SK-N-SH (cell line): ENCODE results near the gene MAN2B2. TPM values are rescaled to one million over a fixed set of nuclear protein-coding genes. Genes with fewer than 3 reads are reported as not detected.

ENCODE experiments used
- CTCF ChIA-PET: fragments of 300-600, 350-600 bp; formaldehyde crosslinking; extraction: SDS; loops from one replicate; lab custom pipeline; 2021; lab: Yijun Ruan, JAX
- POLR2A ChIA-PET: fragments of 350-600 bp; sonication (Branson Sonifier 250); formaldehyde crosslinking; extraction: SDS; loops from one replicate; lab custom pipeline; 2020; ENCODE audit warnings: antibody characterized with exemption, inconsistent platforms; lab: Yijun Ruan, JAX
- DNase-seq: peaks from one replicate; pipeline ENCODE4 v3.0.0; 2012
- H2AFZ ChIP-seq: fragments of 200-600 bp; sonication (generic); 2 replicates; pipeline ENCODE4 v1.8.1; 2016; ENCODE audit warnings: antibody characterized with exemption, mild to moderate bottlenecking, low read depth
- H3F3A ChIP-seq: fragments of 200-600 bp; sonication (generic); replicated peaks from 2 replicates; pipeline ENCODE3; 2016; ENCODE audit warnings: antibody characterized with exemption, mild to moderate bottlenecking; ENCODE audit not compliant: insufficient read depth
- H3K27ac ChIP-seq, 2 experiments: fragments of 200-500 bp in 1 of 2; fragments of 200-600 bp in 1 of 2; sonication (Bioruptor generic) in 1 of 2; sonication (generic), shearing (Covaris generic) in 1 of 2; 2 replicates each; pipeline versions ENCODE4 v1.5.1 to v1.6.1; 2014 to 2016; ENCODE audit warnings: low read depth in 2 of 2, inconsistent platforms in 1 of 2, low read length in 1 of 2, mild to moderate bottlenecking in 1 of 2, mixed read lengths in 1 of 2
- H3K27me3 ChIP-seq: fragments of 200-600 bp; sonication (generic), shearing (Covaris generic); 2 replicates; pipeline ENCODE4 v1.6.1; 2016; ENCODE audit warnings: mixed run types; ENCODE audit not compliant: insufficient read depth
- H3K36me3 ChIP-seq, 2 experiments: fragments of 200-500 bp in 1 of 2; fragments of 200-600 bp in 1 of 2; sonication (Bioruptor generic) in 1 of 2; sonication (generic) in 1 of 2; replicated peaks in 1 of 2; 2 replicates each; pipeline versions ENCODE3 to v1.5.1; 2014 to 2016; ENCODE audit warnings: low read length in 1 of 2, mild to moderate bottlenecking in 1 of 2; ENCODE audit not compliant: insufficient read depth in 2 of 2, control insufficient read depth in 1 of 2
- H3K4me1 ChIP-seq, 2 experiments: fragments of 200-500 bp in 1 of 2; fragments of 200-600 bp in 1 of 2; sonication (Bioruptor generic) in 1 of 2; sonication (generic), shearing (Covaris generic) in 1 of 2; 2 replicates each; pipeline versions ENCODE4 v1.5.1 to v1.6.1; 2014 to 2016; ENCODE audit warnings: low read depth in 1 of 2, low read length in 1 of 2, mixed run types in 1 of 2; ENCODE audit not compliant: insufficient read depth in 2 of 2, control insufficient read depth in 1 of 2
- H3K4me2 ChIP-seq: fragments of 200-600 bp; sonication (generic), shearing (Covaris generic); 2 replicates; pipeline ENCODE4 v1.6.1; 2017; ENCODE audit warnings: mixed run types
- H3K4me3 ChIP-seq, 2 experiments: fragments of 200-500 bp in 1 of 2; fragments of 200-600 bp in 1 of 2; sonication (Bioruptor generic) in 1 of 2; sonication (generic), shearing (Covaris generic) in 1 of 2; 2 replicates each; pipeline versions ENCODE4 v1.5.1 to v1.8.1; 2014 to 2016; ENCODE audit warnings: low read depth in 2 of 2, inconsistent platforms in 1 of 2, low read length in 1 of 2, mild to moderate bottlenecking in 1 of 2, mixed read lengths in 1 of 2, moderate library complexity in 1 of 2
- H3K79me2 ChIP-seq: fragments of 200-600 bp; sonication (generic); 2 replicates; pipeline ENCODE4 v1.8.1; 2017; ENCODE audit warnings: mild to moderate bottlenecking; ENCODE audit not compliant: insufficient read depth
- H3K9ac ChIP-seq: fragments of 200-600 bp; sonication (generic); 2 replicates; pipeline ENCODE4 v1.6.1; 2017; ENCODE audit warnings: mixed run types
- H3K9me2 ChIP-seq: fragments of 200-600 bp; sonication (generic); 2 replicates; pipeline ENCODE4 v1.6.1; 2017; ENCODE audit warnings: mixed run types
- H3K9me3 ChIP-seq: fragments of 200-600 bp; sonication (generic); 2 replicates; pipeline ENCODE4 v1.6.1; 2017; ENCODE audit warnings: mixed run types, mild to moderate bottlenecking, moderate library complexity
- H4K20me1 ChIP-seq: fragments of 200-600 bp; sonication (generic); 2 replicates; pipeline ENCODE4 v1.6.1; 2017; ENCODE audit warnings: mild to moderate bottlenecking, mixed run types; ENCODE audit not compliant: insufficient read depth
- ELF1 ChIP-seq: IDR thresholded peaks from 2 replicates; pipeline ENCODE4 v1.4.0; 2012
- EP300 ChIP-seq, 2 experiments: IDR thresholded peaks; 2 replicates each; pipeline versions ENCODE4 v1.4.0 to v1.6.1; 2012; ENCODE audit warnings: borderline replicate concordance in 1 of 2, low read depth in 1 of 2, low read length in 1 of 2
- EZH2phosphoT487 ChIP-seq: fragments of 200-600 bp; sonication (generic); IDR thresholded peaks from 2 replicates; pipeline ENCODE4 v1.6.1; 2017; ENCODE audit warnings: low read depth, mixed run types, mild to moderate bottlenecking, antibody characterized with exemption, moderate library complexity, borderline replicate concordance
- FOXM1 ChIP-seq: IDR thresholded peaks from 2 replicates; pipeline ENCODE4 v1.4.0; 2012; ENCODE audit warnings: low read depth, mild to moderate bottlenecking
- GATA2 ChIP-seq: sonication (generic); formaldehyde crosslinking; IDR thresholded peaks from 2 replicates; pipeline ENCODE4 v1.5.0; 2020; ENCODE audit warnings: mild to moderate bottlenecking, missing genetic modification reagents
- IRF3 ChIP-seq: fragments of 150-350 bp; IDR thresholded peaks from 2 replicates; pipeline ENCODE4 v1.6.1; 2016; ENCODE audit warnings: mild to moderate bottlenecking, low read depth, low read length
- JUND ChIP-seq: IDR thresholded peaks from 2 replicates; pipeline ENCODE4 v1.4.0; 2012
- MEF2A ChIP-seq: IDR thresholded peaks from 2 replicates; pipeline ENCODE4 v1.4.0; 2012; ENCODE audit warnings: low read depth, borderline replicate concordance
- MXI1 ChIP-seq: IDR thresholded peaks from 2 replicates; pipeline ENCODE4 v1.6.1; 2012; ENCODE audit warnings: mild to moderate bottlenecking, low read depth, low read length, improper control_type of control experiment
- NFIC ChIP-seq: IDR thresholded peaks from 2 replicates; pipeline ENCODE4 v1.4.0; 2012; ENCODE audit warnings: borderline replicate concordance
- NRF1 ChIP-seq: IDR thresholded peaks from 2 replicates; pipeline ENCODE4 v1.6.1; 2012; ENCODE audit warnings: low read depth, mild to moderate bottlenecking, low read length
- PBX3 ChIP-seq: IDR thresholded peaks from 2 replicates; pipeline ENCODE4; 2012
- POLR2AphosphoS5 ChIP-seq: IDR thresholded peaks from 2 replicates; pipeline ENCODE4 v1.6.1; 2012; ENCODE audit warnings: low read depth, low read length
- RCOR1 ChIP-seq: fragments of 150-350 bp; IDR thresholded peaks from 2 replicates; pipeline ENCODE4 v1.6.1; 2017; ENCODE audit warnings: antibody characterized with exemption, low read length
- REST ChIP-seq: IDR thresholded peaks from 2 replicates; pipeline ENCODE4 v1.6.1; 2012; ENCODE audit warnings: mild to moderate bottlenecking, low read depth, low read length, moderate library complexity
- RFX5 ChIP-seq: IDR thresholded peaks from 2 replicates; pipeline ENCODE4 v1.6.1; 2012; ENCODE audit warnings: mild to moderate bottlenecking, improper control_type of control experiment, low read length
- RXRA ChIP-seq: IDR thresholded peaks from 2 replicates; pipeline ENCODE4 v1.4.0; 2012; ENCODE audit warnings: low read depth, mild to moderate bottlenecking, borderline replicate concordance
- SIN3A ChIP-seq: IDR thresholded peaks from 2 replicates; pipeline ENCODE4 v1.6.1; 2012; ENCODE audit warnings: low read depth, mild to moderate bottlenecking, low read length, moderate library complexity, borderline replicate concordance
- SMC3 ChIP-seq: IDR thresholded peaks from 2 replicates; pipeline ENCODE4 v1.6.1; 2012; ENCODE audit warnings: low read depth, low read length, improper control_type of control experiment
- TAF1 ChIP-seq: IDR thresholded peaks from 2 replicates; pipeline ENCODE4 v1.6.1; 2012; ENCODE audit warnings: low read depth, mild to moderate bottlenecking, low read length, moderate library complexity, borderline replicate concordance
- TCF12 ChIP-seq: IDR thresholded peaks from 2 replicates; pipeline ENCODE4 v1.4.0; 2012
- TEAD4 ChIP-seq: IDR thresholded peaks from 2 replicates; pipeline ENCODE4 v1.4.0; 2012; ENCODE audit warnings: mild to moderate bottlenecking, borderline replicate concordance; ENCODE audit not compliant: insufficient read depth
- WGBS: methylation state at CpG from one replicate; pipeline ENCODE4 v1.1.6; 2017; ENCODE audit warnings: low lambda C conversion rate; 5-methylcytosine and 5-hydroxymethylcytosine counted together
- polyA plus RNA-seq, 3 experiments: library from polyadenylated mRNA; depleted of rRNA; stranded (reverse); fragments of >200 nt; gene quantifications; 2 replicates each; pipeline ENCODE4 v1.2.3, GENCODE V29; 2012

Gene MAN2B2
- polyA plus RNA-seq, 1 of the 3 experiments (the other 2 are of a cell fraction): 24.9 TPM

GRCh38 chr4:6662591-6662990, 87.6 kb downstream of the MAN2B2 start:
- no peaks in the 10 kb centered on the region for H3K27me3 ChIP-seq
- no peak overlapping the region for H3K27ac ChIP-seq
- no peak for DNase-seq
- no peak overlapping the region for H3K4me3 ChIP-seq
- H3K4me1 ChIP-seq: peaks cover 0 to 3% of the 10 kb centered on the region in 2 experiments; a peak in 1 of 4 replicates
- no peaks in the 10 kb centered on the region for H3F3A ChIP-seq
- no peaks in the 10 kb centered on the region for H3K9me3 ChIP-seq
- H3K9ac ChIP-seq: no peak overlapping the region
- WGBS: 81% methylated on average over 3 of the region's 3 CpGs
- no peaks in the 10 kb centered on the region for H3K36me3 ChIP-seq
- no peak for TF ChIP-seq JUND
- no peak for TF ChIP-seq SIN3A
- TF ChIP-seq TEAD4: no peak
- no peak for TF ChIP-seq PBX3
- TF ChIP-seq ELF1: no peak
- no peak for TF ChIP-seq RFX5
- no peak for TF ChIP-seq TAF1
- TF ChIP-seq RXRA: no peak
- no peak for TF ChIP-seq RCOR1
- no peak for TF ChIP-seq SMC3
- no peak for TF ChIP-seq MXI1
- TF ChIP-seq IRF3: no peak
- no peak for TF ChIP-seq MEF2A
- no peak for TF ChIP-seq TCF12
- TF ChIP-seq FOXM1: no peak
- no peak overlapping the region for H3K4me2 ChIP-seq
- H3K9me2 ChIP-seq: no peaks in the 10 kb centered on the region
- H4K20me1 ChIP-seq: no peaks in the 10 kb centered on the region
- H3K79me2 ChIP-seq: no peaks in the 10 kb centered on the region
- CTCF ChIA-PET: interaction anchor here (1.0 to 4.1 kb wide), 2 partner anchors 12 to 102 kb away, joined by 3 to 25 read pairs; a partner anchor contains a TSS
- POLR2A ChIA-PET: interaction anchor here (0.6 to 1.1 kb wide), 2 partner anchors 15 to 31 kb away, joined by 3 read pairs; partner anchors contain the start of gene S100P
- H2AFZ ChIP-seq: no peak overlapping the region

- 81% methylated on average over 26 of the region's 55 CpGs for WGBS
- peak; percentile 49 for DNase-seq
- CTCF ChIA-PET: interaction anchor here (0.8 to 4.1 kb wide), 7 partner anchors 8 to 210 kb away, joined by 3 to 25 read pairs (median 4); a partner anchor contains a TSS
- Histone ChIP-seq H3K9me3 (no peaks in the 10 kb centered on the region), H3K36me3 (no peaks in the 10 kb centered on the region), H3K4me1 (peaks cover 0 to 3% of the 10 kb centered on the region in 2 experiments; a peak in 1 of 4 replicates), H3K4me2 (no peak overlapping the region), H4K20me1 (no peaks in the 10 kb centered on the region), H3K4me3 (no peak overlapping the region), H2AFZ (no peak overlapping the region), H3K79me2 (no peaks in the 10 kb centered on the region), H3K27me3 (no peaks in the 10 kb centered on the region), H3K9ac (no peak overlapping the region), H3F3A (peaks cover 6% of the 10 kb centered on the region), H3K27ac (no peak overlapping the region), H3K9me2 (no peaks in the 10 kb centered on the region)
- POLR2A ChIA-PET: interaction anchor here (0.6 to 1.4 kb wide), 3 partner anchors 10 to 29 kb away, joined by 3 to 7 read pairs (median 5); partner anchors contain the start of genes MRFAP1 and S100P
- TF ChIP-seq REST (no peak), EZH2phosphoT487 (no peak), FOXM1 (no peak), RFX5 (no peak), POLR2AphosphoS5 (no peak), GATA2 (no peak), NRF1 (no peak), EP300 (IDR thresholded peaks at IDR 0.05; ENCODE audit: borderline replicate concordance in 1 of 2, low read depth in 1 of 2, low read length in 1 of 2) (no peak), NFIC (no peak)
Observed at GRCh38 chr4:6663596-6664393, 88.8 kb downstream of the MAN2B2 start.
